HG03135 (cell line): Measurements from ENCODE around the gene CTAG1B.
"Not testable (repeated sequence)": the region's sequence is repeated elsewhere in the genome, so short reads cannot be mapped to it uniquely, and the experiment has no call there.

ENCODE experiments used
- ATAC-seq: cut with Tn5 transposase; IDR thresholded peaks from one replicate; pipeline ENCODE4 v1.9.1; 2021; ENCODE audit warnings: mild to moderate bottlenecking, moderate library complexity; ENCODE audit not compliant: unreplicated experiment

CTAG1B gene

DNA sequence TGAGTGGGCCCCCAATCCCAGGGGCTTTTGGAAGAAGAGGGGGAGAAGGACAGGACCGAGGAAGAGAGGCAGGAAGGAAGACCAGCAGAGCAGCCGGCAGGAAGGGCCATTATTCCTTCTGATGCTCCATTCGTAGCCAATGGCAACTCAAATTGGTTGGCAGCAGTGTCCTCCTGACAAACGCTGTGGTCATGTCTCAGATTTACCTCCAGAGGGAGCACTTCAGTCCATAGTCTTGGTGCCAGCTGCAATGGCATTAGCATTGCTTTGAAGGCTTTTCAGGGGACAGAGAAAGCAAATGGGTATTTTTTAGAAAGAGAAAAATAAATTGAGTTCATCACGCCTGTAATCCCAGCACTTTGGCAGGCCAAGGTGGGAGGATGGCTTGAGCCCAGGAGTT is 9.9 kb upstream of the CTAG1B start:
- ATAC-seq, result not testable (repeated sequence)

DNA sequence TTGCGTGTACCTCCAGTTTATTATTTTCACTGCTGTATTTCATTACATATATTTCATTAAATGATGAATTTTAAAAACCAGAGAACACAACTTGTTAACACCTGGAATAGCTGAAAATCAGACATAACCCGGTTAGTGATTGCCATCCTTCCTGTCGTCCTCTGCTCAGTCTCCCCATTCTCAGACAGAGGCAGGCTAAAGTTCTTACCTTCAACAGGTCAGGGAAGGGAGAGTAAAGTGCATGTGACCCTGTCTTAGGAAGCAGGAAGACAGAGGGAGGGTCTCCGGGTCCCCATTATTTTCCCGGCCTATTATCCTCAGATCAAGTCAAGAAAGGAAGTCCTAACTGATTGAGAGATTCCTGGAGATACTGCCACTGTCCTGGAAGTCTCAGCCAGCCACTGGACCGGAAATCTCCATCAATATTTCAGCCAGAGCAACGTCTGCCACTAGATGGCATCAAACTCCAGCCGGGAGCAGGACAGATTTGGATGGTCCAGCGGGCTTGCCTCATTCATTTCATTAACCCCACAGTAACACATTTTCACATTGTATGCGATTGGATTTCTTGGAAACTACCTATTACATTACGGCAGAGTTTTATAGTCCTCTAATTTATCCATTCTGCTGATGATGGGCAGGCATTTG is 1.8 kb upstream of the CTAG1B start:
- ATAC-seq, result not testable (repeated sequence)

DNA sequence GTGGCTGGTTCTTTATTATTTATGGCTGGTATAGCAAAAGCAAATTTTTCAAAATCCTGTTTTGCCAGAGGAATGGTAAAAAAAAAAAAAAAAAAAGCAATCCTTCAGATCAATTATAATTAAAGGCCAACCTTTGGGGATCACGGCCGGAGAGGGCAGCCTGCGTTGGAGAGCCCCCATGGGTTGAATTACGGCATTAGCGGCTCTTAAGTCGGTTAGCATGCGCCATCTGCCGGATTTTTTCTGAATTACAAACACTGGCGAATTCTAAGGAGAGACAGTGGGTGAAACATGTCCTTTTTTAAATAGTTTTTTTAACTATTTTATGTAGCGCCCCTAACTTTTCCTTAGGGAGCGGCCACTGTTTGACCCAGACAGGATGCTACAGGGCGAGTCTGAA is 5.5 kb downstream of the CTAG1B start:
- not testable (repeated sequence) for ATAC-seq

DNA sequence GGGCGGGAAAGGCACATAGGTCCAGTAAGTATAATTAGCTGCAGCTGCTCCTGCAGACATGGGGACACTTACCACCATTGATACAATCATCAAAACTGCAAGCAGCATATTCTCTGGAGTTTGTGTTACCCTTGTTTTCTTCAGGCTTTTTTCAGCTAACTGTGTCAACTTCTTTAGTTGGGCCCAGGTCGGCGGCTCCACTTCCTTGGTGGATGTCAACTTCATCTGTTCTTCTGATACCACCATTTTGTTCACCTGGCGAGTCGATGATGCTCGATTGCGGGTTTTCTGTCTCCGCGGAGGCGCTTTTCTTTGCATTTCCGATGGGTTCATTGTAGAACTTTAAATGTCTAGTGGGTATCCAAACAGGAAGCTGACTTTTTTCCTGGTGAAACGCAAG is 7.9 kb downstream of the CTAG1B start:
- ATAC-seq, result not testable (repeated sequence)

- not testable (repeated sequence) for ATAC-seq
Measured at GRCh38 chrX:154608823-154609222, 10.3 kb downstream of the CTAG1B start.

- not testable (repeated sequence) for ATAC-seq
Measured at GRCh38 chrX:154607976-154608375, 11.1 kb downstream of the CTAG1B start.

DNA sequence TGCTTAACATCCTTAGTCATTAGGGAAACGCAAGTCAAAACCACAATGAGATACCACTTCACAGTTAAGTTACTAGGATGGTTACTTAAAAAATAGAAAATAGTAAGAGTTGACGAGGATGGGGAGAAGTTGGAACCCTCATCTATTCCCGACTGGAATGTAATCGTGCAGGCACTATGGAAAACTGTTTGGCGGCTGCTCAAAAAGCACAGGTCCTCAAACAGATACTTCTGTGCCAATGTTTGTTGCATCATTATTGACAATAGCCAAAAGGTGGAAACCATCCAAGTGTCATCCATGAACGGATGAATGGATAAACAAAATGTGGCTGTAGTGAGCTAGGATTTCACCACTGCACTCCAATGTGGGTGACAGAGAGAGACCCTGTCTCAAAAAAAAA is 11.7 kb downstream of the CTAG1B start:
- ATAC-seq, result no peak

- ATAC-seq, result no peak
Measured at GRCh38 chrX:154605566-154605965, 13.5 kb downstream of the CTAG1B start.

DNA sequence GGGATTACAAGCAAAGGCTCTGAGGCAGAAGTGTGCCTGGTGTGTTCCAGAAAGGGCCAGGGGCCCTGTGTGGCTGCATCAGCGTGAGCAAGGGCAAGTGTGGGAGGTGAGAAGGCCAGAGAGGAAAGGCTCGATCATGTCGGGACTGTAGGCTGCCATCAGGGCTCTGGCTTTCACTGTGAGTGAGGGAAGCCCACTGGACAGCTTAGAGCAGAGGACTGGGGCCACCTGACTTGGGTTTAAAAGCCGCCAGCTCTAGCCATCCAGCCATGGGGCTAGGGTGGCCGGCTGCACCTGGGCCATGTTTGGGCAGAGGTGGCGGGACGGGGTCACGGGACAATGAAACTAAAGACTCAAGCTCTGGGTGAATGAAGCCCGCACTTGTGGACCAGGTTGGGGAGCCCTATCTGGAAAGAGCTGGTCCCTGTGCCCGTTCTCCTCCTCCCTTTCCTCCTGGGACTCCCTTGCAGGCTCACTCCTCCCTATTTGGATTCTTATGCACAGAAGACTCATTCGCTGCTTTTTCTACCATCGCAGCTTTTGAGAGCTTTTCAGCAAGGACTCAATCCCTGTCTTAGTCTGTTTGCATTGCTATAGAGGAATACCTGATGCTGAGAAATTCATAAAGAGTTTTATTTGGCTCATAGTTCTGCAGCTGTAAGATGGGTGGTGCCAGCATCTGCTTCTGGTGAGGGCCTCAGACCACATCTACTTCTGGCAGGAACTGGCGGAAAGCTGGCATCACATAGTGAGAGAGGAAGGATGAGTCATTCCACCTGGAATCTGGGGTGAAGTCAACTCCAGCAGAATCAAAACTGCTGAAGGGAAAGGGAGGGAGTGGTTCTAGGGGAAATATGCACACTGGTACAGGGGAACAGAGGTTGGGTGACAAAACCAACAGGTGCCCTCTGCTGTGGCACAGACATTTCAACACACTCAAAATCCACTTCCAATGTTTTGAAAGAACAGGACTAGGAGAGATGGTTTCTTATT is 15.3 kb downstream of the CTAG1B start:
- no peak for ATAC-seq

- ATAC-seq, result no peak
Measured at GRCh38 chrX:154602766-154603437, 16.2 kb downstream of the CTAG1B start.

- no peak for ATAC-seq
Measured at GRCh38 chrX:154602226-154602625, 16.9 kb downstream of the CTAG1B start.

DNA sequence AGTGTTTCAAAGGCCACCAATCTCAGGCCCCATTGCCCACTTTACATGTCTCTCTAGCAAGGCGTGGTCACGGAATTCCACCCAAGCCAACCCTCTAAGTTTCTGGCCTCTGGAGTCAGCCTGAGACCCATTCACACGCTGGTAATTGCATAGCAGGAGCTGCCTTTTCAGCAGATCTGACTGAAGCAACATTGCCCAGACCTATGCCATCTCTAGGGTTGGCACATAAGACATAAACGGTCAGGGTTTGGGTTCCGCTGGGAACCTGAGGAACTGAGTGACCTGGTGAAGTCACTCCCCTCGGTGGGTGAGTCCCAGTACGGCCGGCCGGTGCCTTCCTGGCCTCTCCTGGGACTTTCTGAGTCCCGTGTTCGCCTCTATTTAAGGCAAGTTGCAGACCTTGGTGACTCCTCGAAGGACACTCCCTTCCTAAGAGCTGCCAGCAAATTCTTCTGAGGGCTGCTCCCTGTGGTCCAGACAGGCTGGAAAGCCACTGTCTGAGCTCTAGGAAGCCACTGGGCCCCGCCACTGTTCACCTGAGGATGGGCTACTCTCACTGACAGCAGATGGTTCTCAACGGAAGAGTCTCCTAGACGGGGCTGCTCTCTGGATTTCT is 18.2 kb downstream of the CTAG1B start:
- ATAC-seq, result no peak

- ATAC-seq, result no peak
Measured at GRCh38 chrX:154599531-154599930, 19.6 kb downstream of the CTAG1B start.

GRCh38 chrX:154598656-154599055 is 20.4 kb downstream of the CTAG1B start:
- no peak for ATAC-seq

DNA sequence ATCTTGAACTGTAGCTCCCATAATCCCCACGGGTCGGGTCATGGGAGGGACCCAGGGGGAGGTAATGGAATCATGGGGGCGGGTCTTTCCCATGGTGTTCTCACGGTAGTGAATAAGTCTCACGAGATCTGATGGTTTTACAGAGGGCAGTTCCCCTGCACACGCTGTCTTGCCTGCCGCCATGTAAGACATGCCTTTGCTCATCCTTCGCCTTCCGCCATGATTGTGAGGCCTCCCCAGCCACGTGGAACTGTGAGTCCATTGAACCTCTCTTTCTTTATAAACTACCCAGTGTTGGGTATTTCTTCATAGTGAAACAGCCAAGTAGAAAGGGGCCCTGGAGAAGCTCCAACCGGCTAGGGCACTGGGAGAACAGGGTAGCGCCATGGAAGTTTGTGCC is 21.9 kb downstream of the CTAG1B start:
- ATAC-seq, result no peak

GRCh38 chrX:154596290-154596929 is 22.7 kb downstream of the CTAG1B start:
- ATAC-seq, result no peak

DNA sequence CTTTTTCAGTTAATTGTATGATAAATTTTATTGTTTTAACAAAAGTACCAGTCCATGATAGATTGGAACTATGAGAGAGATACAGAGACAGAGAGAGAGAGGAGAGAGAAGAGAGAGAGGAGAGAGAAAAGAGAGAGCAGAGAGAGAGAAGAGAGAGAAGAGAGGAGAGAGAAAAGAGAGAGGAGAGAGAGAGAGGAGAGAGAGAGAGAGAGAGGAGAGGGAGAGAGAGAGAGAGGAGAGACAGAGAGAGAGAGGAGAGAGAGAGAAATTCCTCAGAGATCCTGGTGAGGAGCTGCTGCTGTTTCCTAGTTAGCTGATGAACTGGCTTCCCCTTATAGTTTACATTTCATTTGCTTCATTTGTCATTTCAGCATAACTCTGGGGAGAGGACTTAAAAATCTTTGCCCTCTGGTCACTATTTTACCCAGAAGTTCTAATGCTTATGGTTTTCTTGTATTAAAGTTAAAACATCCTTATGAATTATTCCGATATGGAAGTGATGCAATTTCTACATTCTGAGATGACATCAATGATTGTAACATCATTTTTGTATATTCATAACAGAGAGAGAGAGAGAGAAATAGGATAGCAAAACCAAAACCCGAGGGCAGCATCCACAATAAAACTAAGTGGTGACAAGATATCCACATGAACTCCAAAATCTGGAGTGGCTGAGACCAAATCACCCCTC is 23.4 kb downstream of the CTAG1B start:
- no peak for ATAC-seq

DNA sequence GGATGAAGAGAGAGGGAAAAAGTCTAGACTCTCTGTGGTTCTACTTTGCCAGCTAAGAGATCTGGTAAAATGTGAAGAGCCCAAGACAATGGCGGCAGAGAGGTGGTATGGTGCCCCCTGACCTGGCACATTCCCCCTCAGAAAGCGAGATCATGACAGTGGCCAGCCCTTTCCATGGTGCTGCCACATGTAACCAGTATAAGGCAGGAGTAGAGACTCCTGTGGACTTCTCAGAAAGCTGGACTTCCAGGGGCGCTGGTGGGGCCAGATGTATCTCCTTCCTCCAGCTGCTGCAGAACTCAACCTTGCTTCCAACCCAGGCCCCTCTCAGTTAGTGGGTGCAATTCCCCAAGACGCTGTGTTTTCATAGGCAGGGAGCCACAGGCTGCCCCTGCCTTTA is 24.6 kb downstream of the CTAG1B start:
- ATAC-seq, result no peak

DNA sequence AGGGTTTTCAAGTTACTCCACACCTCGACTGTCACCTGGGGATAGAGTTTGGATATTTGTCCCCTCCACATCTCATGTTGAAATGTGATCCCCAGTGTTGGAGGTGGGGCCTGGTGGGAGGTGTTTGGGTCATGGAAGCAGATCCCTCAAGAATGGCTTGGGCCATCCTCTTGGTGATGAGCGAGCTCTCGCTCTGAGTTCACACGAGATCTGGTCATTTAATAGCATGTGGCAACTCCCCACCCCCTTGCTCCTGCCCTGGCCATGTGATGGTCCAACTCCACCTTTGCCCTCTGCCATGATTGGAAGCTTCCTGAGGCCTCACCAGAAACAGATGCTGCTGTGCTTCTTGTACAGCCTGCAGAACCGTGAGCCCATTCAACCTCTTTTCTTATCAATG is 25.9 kb downstream of the CTAG1B start:
- no peak for ATAC-seq

DNA sequence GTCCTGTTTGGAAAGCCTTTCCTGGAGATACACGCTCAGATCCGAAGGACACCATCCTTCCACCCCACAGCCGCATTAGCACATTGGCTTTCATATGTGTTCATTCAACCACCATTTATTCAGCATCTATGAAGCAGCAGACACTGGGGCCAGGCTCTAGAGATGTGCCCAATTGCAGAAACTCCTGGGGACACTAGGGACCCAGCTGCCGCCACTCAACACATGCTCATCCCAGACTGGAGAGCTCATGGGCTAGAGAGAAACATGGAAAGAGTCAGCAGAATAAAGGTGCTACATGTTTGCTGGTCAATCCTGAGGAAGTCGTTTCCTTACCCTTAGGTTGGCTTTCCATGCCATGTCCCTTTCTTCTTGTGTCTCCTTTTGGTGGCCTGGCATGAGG is 26.6 kb downstream of the CTAG1B start:
- no peak for ATAC-seq
